Testis (tissue), 3 donors: ENCODE results near the gene OCSTAMP. TPM values are rescaled to one million over a fixed set of nuclear protein-coding genes. Genes with fewer than 3 reads are reported as not detected.

Source experiments
- DNase-seq: peaks from one replicate; pipeline ENCODE4 v3.0.0-alpha.2; 2019
- H3K27ac ChIP-seq, 2 donors: fragments of 200-600 bp; sonication (generic); one replicate each; pipeline ENCODE4 v1.5.1; 2019
- H3K27me3 ChIP-seq: fragments of 200-600 bp; sonication (generic); one replicate; pipeline ENCODE4 v1.5.1; 2019
- H3K36me3 ChIP-seq: fragments of 200-600 bp; sonication (generic); one replicate; pipeline ENCODE4 v1.5.1; 2017; ENCODE audit warnings: low read depth; ENCODE audit errors: missing control alignments
- H3K4me1 ChIP-seq: fragments of 200-600 bp; sonication (generic); one replicate; pipeline ENCODE4 v1.5.1; 2019
- H3K4me3 ChIP-seq, 2 donors: fragments of 200-600 bp; sonication (generic); one replicate each; pipeline ENCODE4 v1.5.1; 2017 to 2019
- H3K9me3 ChIP-seq: fragments of 200-600 bp; sonication (generic); one replicate; pipeline ENCODE4 v1.5.1; 2017
- CTCF ChIP-seq, 3 experiments: fragments of 450-650 bp in 2 of 3; fragments of 200-600 bp in 1 of 3; sonication (generic) in 1 of 3; IDR thresholded peaks; one replicate each; pipeline ENCODE4 v1.5.1; 2016 to 2019; ENCODE audit warnings: antibody characterized with exemption in 3 of 3, mild to moderate bottlenecking in 2 of 3, moderate library complexity in 1 of 3
- POLR2A ChIP-seq: fragments of 450-650 bp; IDR thresholded peaks from one replicate; pipeline ENCODE4 v1.6.1; 2017; ENCODE audit warnings: antibody characterized with exemption, mild to moderate bottlenecking, moderate library complexity
- WGBS, 2 donors: methylation state at CpG; one replicate each; pipeline ENCODE4 v1.1.5; 2018; 5-methylcytosine and 5-hydroxymethylcytosine counted together
- intact Hi-C: fragments of 100-400 bp; cut with DNase I; formaldehyde crosslinking; loops from one replicate; pipeline ENCODE4 v1.15.1; 2023; ENCODE audit warnings: low total_unique reads
- polyA plus RNA-seq: library from polyadenylated mRNA; stranded (reverse); fragments of 350-450 nt; fragmentation: Illumina TruSeq; extraction: RNeasy Lipid Tissue Mini Kit (QIAGEN cat#74804); gene quantifications from one replicate; pipeline ENCODE4 v1.2.3, GENCODE V29; 2014; ENCODE audit warnings: low read depth, low replicate concordance; ENCODE audit not compliant: insufficient read depth
- total RNA-seq, 2 donors: library from RNA; depleted of rRNA; stranded (reverse); fragments of >200 nt; gene quantifications; one replicate each; pipeline ENCODE4 v1.2.3, GENCODE V29; 2016

Gene OCSTAMP
- total and polyA plus RNA-seq, 3 donors from 2014 or later: 0.25 to 0.56 TPM; not detected in 1

GRCh38 chr20:46512943-46513844 is 37.3 kb downstream of the OCSTAMP start, which contains the start of gene ZNF334:
Gene ZNF334 (minus strand): TSS chr20:46513559. CDS start chr20:46512102, 1,457 bp downstream.
- H3K27ac ChIP-seq: peak within 1 kb of the TSS; percentile 32 to 77
- H3K27me3 ChIP-seq: no peaks in the 10 kb centered on the region
- no peaks in the 10 kb centered on the region for H3K4me1 ChIP-seq
- no peaks in the 10 kb centered on the region for H3K9me3 ChIP-seq
- peak; percentile 84 for DNase-seq
- H3K36me3 ChIP-seq: no peaks in the 10 kb centered on the region
- H3K4me3 ChIP-seq: peak within 1 kb of the TSS; percentile 86 to 90
- 2 to 3% methylated on average over 18 to 40 of the region's 49 CpGs for WGBS, 2 donors
- TF ChIP-seq POLR2A (no peak), CTCF (IDR thresholded peaks at IDR 0.05) (no peak)
- intact Hi-C loops: no loop called here

- Histone ChIP-seq H3K9me3 (no peaks in the 10 kb centered on the region), H3K4me1 (no peaks in the 10 kb centered on the region), H3K36me3 (no peaks in the 10 kb centered on the region), H3K4me3 (no peak overlapping the region), H3K27ac (no peak overlapping the region), H3K27me3 (no peaks in the 10 kb centered on the region)
- WGBS, 2 donors: 85 to 88% methylated on average over 2 of the region's 2 CpGs
- no peak for DNase-seq
- intact Hi-C loops: no loop called here
- TF ChIP-seq POLR2A: no peak
Measured at GRCh38 chr20:46509523-46509922, 40.9 kb downstream of the OCSTAMP start.

GRCh38 chr20:46507760-46508407 is 42.6 kb downstream of the OCSTAMP start:
- H3K27ac ChIP-seq: no peak overlapping the region
- H3K27me3 ChIP-seq: no peaks in the 10 kb centered on the region
- H3K36me3 ChIP-seq: no peaks in the 10 kb centered on the region
- no peaks in the 10 kb centered on the region for H3K4me1 ChIP-seq
- no peak for DNase-seq
- no peaks in the 10 kb centered on the region for H3K9me3 ChIP-seq
- intact Hi-C loops: no loop called here
- 90 to 91% methylated on average over 4 of the region's 4 CpGs for WGBS, 2 donors
- TF ChIP-seq POLR2A: no peak
- TF ChIP-seq CTCF (IDR thresholded peaks at IDR 0.05): no peak
- H3K4me3 ChIP-seq: no peak overlapping the region

GRCh38 chr20:46505506-46505905 is 44.9 kb downstream of the OCSTAMP start:
- Histone ChIP-seq H3K27ac (no peak overlapping the region), H3K9me3 (no peaks in the 10 kb centered on the region), H3K36me3 (no peaks in the 10 kb centered on the region), H3K4me3 (no peak overlapping the region), H3K27me3 (no peaks in the 10 kb centered on the region), H3K4me1 (no peaks in the 10 kb centered on the region)
- TF ChIP-seq CTCF (IDR thresholded peaks at IDR 0.05): no peak
- no peak for TF ChIP-seq POLR2A
- DNase-seq: no peak
- 84 to 92% methylated on average over 3 of the region's 3 CpGs for WGBS, 2 donors
- intact Hi-C loops: no loop called here

- TF ChIP-seq POLR2A: no peak
- no peak for TF ChIP-seq CTCF (IDR thresholded peaks at IDR 0.05)
- Histone ChIP-seq H3K27me3 (no peaks in the 10 kb centered on the region), H3K9me3 (no peaks in the 10 kb centered on the region), H3K27ac (no peak overlapping the region), H3K4me1 (no peaks in the 10 kb centered on the region), H3K4me3 (no peak overlapping the region), H3K36me3 (no peaks in the 10 kb centered on the region)
- intact Hi-C loops: no loop called here
- no peak for DNase-seq
- whole genome bisulfite sequencing, 2 donors: 93 to 99% methylated on average over 6 of the region's 6 CpGs
Measured at GRCh38 chr20:46501961-46502360, 48.5 kb downstream of the OCSTAMP start.
